Spleen (tissue), 11 donors: ENCODE results near the gene ZBTB4. TPM values are rescaled to one million over a fixed set of nuclear protein-coding genes. Genes with fewer than 3 reads are reported as not detected.

ENCODE experiments used
- DNase-seq: peaks from one replicate; pipeline ENCODE4 v3.0.0-alpha.2; 2020
- H3K27ac ChIP-seq, 8 donors: fragments of 200-600 bp; sonication (generic) in 7 of 8; 1 replicate in 4 of 8; 2 replicates in 4 of 8; pipeline versions ENCODE4 v1.5.0 to v1.8.0; 2016 to 2021; ENCODE audit warnings: inconsistent platforms in 4 of 8, mild to moderate bottlenecking in 4 of 8, moderate library complexity in 1 of 8
- H3K27me3 ChIP-seq, 7 donors: fragments of 200-600 bp; sonication (generic) in 6 of 7; replicated peaks in 1 of 7; 1 replicate in 4 of 7; 2 replicates in 3 of 7; pipeline versions ENCODE4 v1.5.0 to v1.8.0; 2016 to 2021; ENCODE audit warnings: inconsistent platforms in 3 of 7, mild to moderate bottlenecking in 1 of 7
- H3K36me3 ChIP-seq, 6 donors: fragments of 200-600 bp; sonication (generic) in 5 of 6; 1 replicate in 4 of 6; 2 replicates in 2 of 6; pipeline versions ENCODE4 v1.5.0 to v1.8.0; 2016 to 2021; ENCODE audit warnings: inconsistent platforms in 2 of 6
- H3K4me1 ChIP-seq, 6 donors: fragments of 200-600 bp; sonication (generic) in 5 of 6; 1 replicate in 3 of 6; 2 replicates in 3 of 6; pipeline versions ENCODE4 v1.5.0 to v1.8.0; 2016 to 2021; ENCODE audit warnings: inconsistent platforms in 3 of 6
- H3K4me3 ChIP-seq, 8 donors: fragments of 200-600 bp; sonication (generic) in 7 of 8; 1 replicate in 4 of 8; 2 replicates in 4 of 8; pipeline versions ENCODE4 v1.5.0 to v1.8.0; 2016 to 2021; ENCODE audit warnings: inconsistent platforms in 4 of 8, mild to moderate bottlenecking in 4 of 8, moderate library complexity in 2 of 8
- H3K9me3 ChIP-seq, 8 donors: fragments of 200-600 bp; sonication (generic) in 7 of 8; 1 replicate in 4 of 8; 2 replicates in 4 of 8; pipeline versions ENCODE4 v1.5.0 to v1.8.0; 2016 to 2021; ENCODE audit warnings: inconsistent platforms in 4 of 8
- POLR2A ChIP-seq, 3 donors: fragments of 450-650 bp; IDR thresholded peaks; one replicate each; pipeline ENCODE4 v1.5.1; 2017; ENCODE audit warnings: antibody characterized with exemption in 3 of 3, mild to moderate bottlenecking in 1 of 3
- POLR2AphosphoS5 ChIP-seq, 3 donors: sonication (generic); formaldehyde crosslinking; IDR thresholded peaks; one replicate each; pipeline ENCODE4 v1.5.1; 2017; ENCODE audit warnings: antibody characterized with exemption in 3 of 3
- WGBS, 5 donors: extraction: QIAGEN DNeasy Blood & Tissue Kit in 3 of 5; methylation state at CpG; one replicate each; pipeline versions ENCODE4 v1.1.5 to v1.1.7; 2013 to 2018; 5-methylcytosine and 5-hydroxymethylcytosine counted together
- intact Hi-C: fragments of 100-400 bp; cut with DNase I; formaldehyde crosslinking; loops from one replicate; pipeline ENCODE4 v1.15.0; 2023; ENCODE audit warnings: low total_unique reads
- polyA plus RNA-seq, 3 donors: library from polyadenylated mRNA; stranded (reverse); fragments of 200-250 nt; gene quantifications; one replicate each; pipeline ENCODE4 v1.2.1, GENCODE V29; 2013
- total RNA-seq, 7 donors: library from RNA; depleted of rRNA in 3 of 7; stranded (reverse); fragments of >200 nt in 3 of 7; fragmentation: NEBNext Ultra II Directional in 4 of 7; extraction: Animal tissue kit (Norgen Biotek cat#: 25700) in 4 of 7; gene quantifications; one replicate each; pipeline versions ENCODE4 v1.1.0 to v1.2.1, GENCODE V29; 2016 to 2021
- TF ChIP-seq, protein P1 (sequence below), 11 experiments: fragments of 200-600 bp in 7 of 11; fragments of 450-650 bp in 4 of 11; sonication (generic) in 4 of 11; IDR thresholded peaks in 8 of 11; conservative IDR thresholded peaks in 3 of 11; 1 replicate in 7 of 11; 2 replicates in 4 of 11; pipeline versions ENCODE4 v1.4.0 to v1.8.0; 2016 to 2021; ENCODE audit warnings: antibody characterized with exemption in 11 of 11, inconsistent platforms in 4 of 11, mild to moderate bottlenecking in 1 of 11
- donor health status: healthy with polysubstance abuse.
- donor health status: DM: no; HTN: no; CAD: no; lungs with moderate emphysema.
- donor health status: DM: no; HTN: no; CAD: no.
- donor health status: Bipolar disorder and iron deficiency.
- donor health status: healthy.
- donor health status: DM: no; HTN: no; CAD: no.
- donor health status: DM: yes; HTN: yes; CAD: no.

The ZBTB4 gene
- total and polyA plus RNA-seq, 10 donors: 10.5 to 68.8 (median 42.2) TPM

GRCh38 chr17:7437369-7437863 is 42.0 kb downstream of the ZBTB4 start:
- TF ChIP-seq POLR2AphosphoS5 (IDR thresholded peaks at IDR 0.05): no peak
- no peak for TF ChIP-seq POLR2A (IDR thresholded peaks at IDR 0.05)
- TF ChIP-seq, protein P1, sequence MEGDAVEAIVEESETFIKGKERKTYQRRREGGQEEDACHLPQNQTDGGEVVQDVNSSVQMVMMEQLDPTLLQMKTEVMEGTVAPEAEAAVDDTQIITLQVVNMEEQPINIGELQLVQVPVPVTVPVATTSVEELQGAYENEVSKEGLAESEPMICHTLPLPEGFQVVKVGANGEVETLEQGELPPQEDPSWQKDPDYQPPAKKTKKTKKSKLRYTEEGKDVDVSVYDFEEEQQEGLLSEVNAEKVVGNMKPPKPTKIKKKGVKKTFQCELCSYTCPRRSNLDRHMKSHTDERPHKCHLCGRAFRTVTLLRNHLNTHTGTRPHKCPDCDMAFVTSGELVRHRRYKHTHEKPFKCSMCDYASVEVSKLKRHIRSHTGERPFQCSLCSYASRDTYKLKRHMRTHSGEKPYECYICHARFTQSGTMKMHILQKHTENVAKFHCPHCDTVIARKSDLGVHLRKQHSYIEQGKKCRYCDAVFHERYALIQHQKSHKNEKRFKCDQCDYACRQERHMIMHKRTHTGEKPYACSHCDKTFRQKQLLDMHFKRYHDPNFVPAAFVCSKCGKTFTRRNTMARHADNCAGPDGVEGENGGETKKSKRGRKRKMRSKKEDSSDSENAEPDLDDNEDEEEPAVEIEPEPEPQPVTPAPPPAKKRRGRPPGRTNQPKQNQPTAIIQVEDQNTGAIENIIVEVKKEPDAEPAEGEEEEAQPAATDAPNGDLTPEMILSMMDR (IDR thresholded peaks at IDR 0.05 in 8 of 11, conservative IDR thresholded peaks at IDR 0.05 in 3 of 11): peak in 2 of 11 experiments; percentile 6 to 37
- 28 to 46% (median 39%) methylated on average over 21 to 31 of the region's 31 CpGs for WGBS, 5 donors
- no peak for DNase-seq
- no peaks in the 10 kb centered on the region for H3K36me3 ChIP-seq
- peak overlapping the region; percentile 10 to 84 (median 70) for H3K4me3 ChIP-seq
- H3K27ac ChIP-seq: peak overlapping the region in 7 of 8 donors; percentile 84 to 93 (median 88)
- intact Hi-C loops: loop anchor here (5.0 kb wide), 2 partner anchors 80 to 125 kb away; partner anchors contain the start of genes SENP3 and TMEM95
- H3K9me3 ChIP-seq: no peaks in the 10 kb centered on the region
- H3K4me1 ChIP-seq: peaks cover 31 to 68% (median 58%) of the 10 kb centered on the region in 6 donors
- H3K27me3 ChIP-seq: peaks cover 0 to 49% (median 28%) of the 10 kb centered on the region in 7 donors

- peak; percentile 97 for DNase-seq
- Histone ChIP-seq H3K9me3 (no peaks in the 10 kb centered on the region), H3K4me3 (peak overlapping the region; percentile 10 to 84 (median 70)), H3K27me3 (peaks cover 0 to 46% (median 28%) of the 10 kb centered on the region in 7 donors), H3K27ac (peak overlapping the region; percentile 48 to 93 (median 87)), H3K4me1 (peaks cover 31 to 68% (median 58%) of the 10 kb centered on the region in 6 donors), H3K36me3 (no peaks in the 10 kb centered on the region)
- TF ChIP-seq POLR2A (IDR thresholded peaks at IDR 0.05) (no peak), POLR2AphosphoS5 (IDR thresholded peaks at IDR 0.05) (peak; percentile 67 to 80 (median 77))
- TF ChIP-seq, protein P1 (IDR thresholded peaks at IDR 0.05 in 8 of 11, conservative IDR thresholded peaks at IDR 0.05 in 3 of 11): peak; percentile 35 to 95 (median 83)
- 11 to 28% (median 16%) methylated on average over 37 to 92 of the region's 92 CpGs for WGBS, 5 donors
- intact Hi-C loops: loop anchor here (5.0 kb wide), 2 partner anchors 79 to 126 kb away; partner anchors contain the start of genes SENP3 and TMEM95
Measured at GRCh38 chr17:7436556-7437368, 42.7 kb downstream of the ZBTB4 start.

DNA sequence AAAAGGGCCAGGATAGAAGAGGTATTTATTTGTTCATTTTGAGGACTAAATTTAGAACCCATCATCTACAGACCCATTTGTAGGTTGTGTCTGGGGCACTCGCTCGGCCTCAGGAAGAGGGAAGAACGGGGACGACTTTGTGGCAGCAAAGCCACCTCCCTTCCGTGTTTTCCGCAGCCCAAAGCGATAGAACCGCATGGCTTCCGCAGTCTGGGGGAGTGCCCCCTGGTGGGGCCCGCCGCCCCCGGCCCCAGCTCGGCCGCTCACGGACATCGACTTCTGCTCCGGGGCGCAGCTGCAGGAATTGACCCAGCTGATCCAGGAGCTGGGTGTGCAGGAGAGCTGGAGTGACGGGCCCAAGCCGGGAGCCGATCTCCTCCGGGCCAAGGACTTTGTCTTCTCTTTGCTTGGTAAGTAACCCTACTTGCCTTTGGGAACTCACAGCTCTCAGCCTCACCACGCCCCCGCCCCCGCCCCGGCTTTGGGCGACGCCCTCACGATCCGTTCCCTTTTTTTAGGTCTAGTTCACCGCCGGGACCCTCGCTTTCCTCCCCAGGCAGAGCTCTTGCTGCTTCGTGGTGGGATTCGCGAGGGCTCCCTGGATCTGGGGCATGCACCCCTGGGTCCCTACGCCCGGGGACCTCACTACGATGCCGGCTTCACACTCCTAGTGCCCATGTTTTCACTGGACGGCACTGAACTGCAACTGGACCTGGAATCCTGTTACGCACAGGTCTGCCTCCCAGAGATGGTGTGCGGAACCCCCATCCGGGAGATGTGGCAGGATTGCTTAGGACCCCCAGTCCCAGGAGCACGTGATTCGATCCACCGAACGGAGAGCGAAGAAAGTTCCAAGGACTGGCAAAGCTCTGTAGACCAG is 43.5 kb downstream of the ZBTB4 start:
- Histone ChIP-seq H3K4me1 (peaks cover 31 to 63% (median 56%) of the 10 kb centered on the region in 6 donors), H3K36me3 (no peaks in the 10 kb centered on the region), H3K27ac (peak overlapping the region; percentile 78 to 93 (median 87)), H3K27me3 (peaks cover 0 to 37% (median 26%) of the 10 kb centered on the region in 7 donors), H3K9me3 (no peaks in the 10 kb centered on the region), H3K4me3 (peak overlapping the region; percentile 62 to 84 (median 72))
- 5 to 9% (median 9%) methylated on average over 40 to 49 of the region's 49 CpGs for WGBS, 5 donors
- DNase-seq: peak; percentile 90
- intact Hi-C loops: loop anchor here (5.0 kb wide), 2 partner anchors 79 to 126 kb away; partner anchors contain the start of genes SENP3 and TMEM95
- TF ChIP-seq POLR2AphosphoS5 (IDR thresholded peaks at IDR 0.05): peak in 1 of 3 donors; percentile 48
- TF ChIP-seq, protein P1 (IDR thresholded peaks at IDR 0.05 in 8 of 11, conservative IDR thresholded peaks at IDR 0.05 in 3 of 11): peak in 10 of 11 experiments; percentile 12 to 56 (median 41)
- TF ChIP-seq POLR2A (IDR thresholded peaks at IDR 0.05): no peak
